UCSD-AML1 (cell line): Measurements from ENCODE around the gene IDNK.
A peak's percentile ranks its signal among the peaks of the same experiment; 100 is the strongest.

Experiments used
- DNase-seq: peaks from one replicate; lab custom pipeline; 2025; ENCODE audit not compliant: unreplicated experiment; lab: John Stamatoyannopoulos, UW

The IDNK gene

GRCh38 chr9:83633255-83633654 is 10.3 kb downstream of the IDNK start:
- DNase-seq = no peak

- DNase-seq = no peak
Measured at GRCh38 chr9:83633676-83634075, 10.7 kb downstream of the IDNK start.

GRCh38 chr9:83636813-83637212 is 13.9 kb downstream of the IDNK start:
- no peak for DNase-seq

DNA sequence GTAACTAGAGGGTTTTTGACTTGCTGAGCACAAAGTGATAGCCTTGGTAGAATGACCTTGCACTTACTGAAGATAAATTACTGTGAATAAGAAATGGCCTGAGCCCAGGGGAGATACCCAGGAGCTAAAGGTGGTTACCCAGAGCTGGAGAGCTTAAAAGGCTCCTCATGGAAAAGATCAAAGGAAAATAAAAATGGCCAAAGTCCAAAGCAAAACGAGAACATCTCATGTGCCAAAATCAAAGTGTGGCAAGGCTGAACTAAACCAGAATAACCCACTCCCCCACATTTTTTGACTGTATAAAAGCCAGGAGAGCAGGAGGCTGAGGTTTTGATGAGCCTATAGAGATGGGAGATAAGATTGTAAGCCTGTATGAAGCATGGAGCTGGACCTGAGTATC is 14.4 kb downstream of the IDNK start:
- no peak for DNase-seq

GRCh38 chr9:83639266-83639665 is 16.3 kb downstream of the IDNK start:
- DNase-seq = no peak

- no peak for DNase-seq
Measured at GRCh38 chr9:83642793-83643192, 19.9 kb downstream of the IDNK start.

DNA sequence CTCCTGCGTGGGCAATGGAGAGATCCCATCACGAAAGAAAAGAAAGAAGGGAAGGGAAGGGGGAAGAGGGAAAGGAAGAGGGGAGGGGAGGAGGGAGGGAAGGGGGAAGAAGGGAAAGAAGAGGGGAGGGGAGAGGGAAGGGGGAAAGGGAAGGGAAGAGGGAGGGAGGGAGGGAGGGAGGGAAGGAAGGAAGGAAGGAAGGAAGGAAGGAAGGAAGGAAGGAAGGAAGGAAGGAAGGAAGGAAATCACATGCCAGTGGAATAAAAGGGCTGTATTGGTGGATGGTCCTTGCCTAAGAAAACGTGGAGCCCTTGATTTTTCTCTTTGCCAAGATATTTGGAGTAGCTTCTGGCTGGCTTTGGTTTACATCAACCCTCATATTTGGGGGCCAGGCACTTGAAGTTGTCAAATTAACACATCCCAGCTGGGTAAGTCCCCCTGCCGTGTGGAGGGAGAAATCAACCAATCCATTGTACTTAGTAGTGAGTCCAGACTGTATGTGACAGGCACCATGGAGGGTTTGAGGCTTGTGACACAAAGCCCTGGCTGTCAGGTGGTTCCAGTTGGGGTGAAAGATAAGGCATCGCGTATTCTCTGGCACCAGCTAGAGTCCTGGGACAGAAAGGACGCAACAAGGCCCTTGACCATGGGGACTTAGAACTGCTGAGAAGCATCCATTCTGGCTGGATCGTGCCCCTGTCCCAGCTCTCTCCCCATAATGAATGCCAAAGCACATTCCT is 23.7 kb downstream of the IDNK start:
- no peak for DNase-seq

DNA sequence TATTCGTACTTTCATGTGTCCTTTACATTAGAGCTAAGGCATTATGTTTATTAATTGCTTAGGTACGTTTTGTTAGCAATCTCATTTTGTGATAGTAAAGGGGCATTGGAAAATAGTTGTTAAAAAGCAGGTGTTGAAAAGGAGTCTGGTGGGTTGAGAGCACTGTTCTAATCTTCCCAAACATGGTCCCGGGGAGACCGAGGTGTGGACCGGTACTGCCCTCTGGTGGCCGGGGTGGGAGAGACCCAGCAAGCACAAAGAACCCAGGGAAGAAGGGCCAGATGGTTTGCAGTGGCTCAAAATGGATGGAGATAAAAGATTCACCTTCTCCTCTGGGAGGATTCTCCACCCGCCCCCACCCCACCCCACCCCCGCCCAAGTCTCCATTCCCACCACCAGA is 26.1 kb downstream of the IDNK start:
- DNase-seq = peak; percentile 68

- DNase-seq = no peak
Measured at GRCh38 chr9:83649515-83649914, 26.6 kb downstream of the IDNK start.

- DNase-seq = no peak
Measured at GRCh38 chr9:83651558-83651957, 28.6 kb downstream of the IDNK start.

GRCh38 chr9:83652433-83652832 is 29.5 kb downstream of the IDNK start:
- DNase-seq = no peak

GRCh38 chr9:83655433-83655832 is 32.5 kb downstream of the IDNK start:
- no peak for DNase-seq

GRCh38 chr9:83656032-83656680 is 33.2 kb downstream of the IDNK start:
- no peak for DNase-seq

DNA sequence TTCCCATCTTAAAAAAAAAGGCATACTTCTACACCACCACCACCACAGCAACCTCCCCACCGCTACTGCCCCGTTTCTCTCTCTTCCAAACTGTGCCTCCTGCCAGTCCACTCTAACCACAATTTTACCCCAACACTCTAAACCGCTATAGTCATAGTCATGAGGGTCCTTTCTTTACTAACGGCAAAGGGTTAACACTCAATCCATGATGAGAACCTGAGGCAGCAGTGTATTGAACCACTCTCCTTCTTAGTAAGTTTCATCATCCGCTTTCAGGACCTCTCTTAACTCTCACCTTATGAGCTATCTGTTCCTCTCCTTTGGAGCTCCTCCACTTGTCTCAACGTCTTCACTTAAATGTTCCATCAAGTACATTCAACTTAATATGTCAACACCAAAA is 34.0 kb downstream of the IDNK start:
- DNase-seq = no peak

DNA sequence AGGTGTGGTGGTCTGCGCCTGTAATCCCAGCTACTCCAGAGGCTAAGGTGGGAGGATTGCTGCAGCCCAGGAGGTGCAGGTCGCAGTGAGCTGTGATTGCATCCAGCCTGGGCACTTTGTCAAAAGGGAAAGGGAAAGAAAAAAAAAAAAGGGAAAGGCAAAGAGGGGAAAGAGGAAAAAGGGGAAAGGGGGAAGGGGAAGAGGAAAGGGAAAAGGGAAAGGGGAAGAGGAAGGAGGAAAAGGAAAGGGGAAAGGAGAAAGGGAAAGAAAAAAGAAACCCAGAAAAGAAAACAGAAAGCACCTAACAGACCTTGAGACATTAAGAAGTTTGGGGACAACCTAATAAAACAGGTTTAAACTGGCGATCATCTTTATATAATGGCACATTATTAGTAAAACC is 40.0 kb downstream of the IDNK start:
- DNase-seq = no peak

DNA sequence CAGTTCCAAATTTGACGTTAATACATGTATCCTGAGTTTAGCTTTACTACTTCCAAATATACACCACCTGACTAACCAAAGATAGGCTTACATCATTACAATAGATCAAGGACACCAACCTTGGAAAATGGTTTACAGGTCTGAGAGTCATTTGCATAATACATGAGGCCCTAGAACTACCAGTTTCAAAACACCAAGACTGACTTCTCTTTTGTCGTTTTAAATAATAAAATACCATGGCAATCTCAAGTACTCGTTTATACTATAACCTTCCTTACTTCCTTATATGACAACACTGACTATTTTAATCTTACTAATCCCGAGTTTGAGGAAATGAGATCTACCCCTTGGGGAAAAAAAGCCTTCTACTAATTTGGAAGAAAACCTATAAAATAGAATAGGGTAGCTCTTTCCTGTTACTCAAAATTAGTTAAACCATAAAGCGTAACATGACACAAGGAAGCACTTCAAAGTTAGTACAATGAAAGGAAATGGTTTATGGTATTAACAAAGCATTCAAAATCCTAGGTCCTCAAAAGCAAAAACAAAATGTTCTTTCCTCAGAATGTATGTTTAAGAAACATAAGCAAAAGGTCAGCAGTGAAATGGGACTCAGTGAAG is 42.7 kb downstream of the IDNK start:
- DNase-seq = no peak

DNA sequence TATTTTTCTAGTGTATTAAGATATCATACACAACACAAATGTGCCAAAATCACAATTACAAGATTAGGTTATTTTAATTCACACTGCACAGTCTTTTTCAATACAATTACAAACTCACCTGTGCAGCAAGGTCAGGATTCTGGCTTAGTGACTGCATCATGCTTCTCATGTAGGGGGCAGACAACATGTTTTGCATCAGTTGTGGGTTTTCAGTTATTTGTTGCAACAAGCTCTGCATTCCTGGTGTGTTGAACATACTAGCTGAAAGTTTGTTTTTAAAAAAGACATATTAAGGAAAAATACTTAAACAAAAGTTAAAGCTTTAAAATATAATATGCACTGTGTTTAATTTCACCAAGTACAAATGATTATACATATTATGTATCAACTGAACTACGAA is 46.1 kb downstream of the IDNK start:
- no peak for DNase-seq

DNA sequence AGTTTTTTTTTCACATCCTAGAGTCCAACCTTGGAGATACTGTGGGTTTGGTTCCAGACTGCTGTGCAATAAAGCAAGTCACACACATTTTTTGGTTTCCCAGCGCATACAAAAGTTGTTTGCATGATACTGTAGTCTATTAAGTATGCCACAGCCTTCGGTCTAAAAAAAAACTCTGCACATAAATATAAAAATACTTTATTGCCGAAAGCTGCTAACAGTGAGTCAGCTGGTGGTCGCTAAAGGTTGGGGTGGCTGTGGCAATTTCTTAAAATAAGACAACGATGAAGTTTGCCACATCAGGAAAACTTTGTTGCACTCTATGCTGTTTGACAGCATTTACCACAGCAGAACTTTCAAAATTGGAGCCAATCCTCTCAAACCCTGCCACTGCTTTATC is 47.4 kb downstream of the IDNK start:
- no peak for DNase-seq

DNA sequence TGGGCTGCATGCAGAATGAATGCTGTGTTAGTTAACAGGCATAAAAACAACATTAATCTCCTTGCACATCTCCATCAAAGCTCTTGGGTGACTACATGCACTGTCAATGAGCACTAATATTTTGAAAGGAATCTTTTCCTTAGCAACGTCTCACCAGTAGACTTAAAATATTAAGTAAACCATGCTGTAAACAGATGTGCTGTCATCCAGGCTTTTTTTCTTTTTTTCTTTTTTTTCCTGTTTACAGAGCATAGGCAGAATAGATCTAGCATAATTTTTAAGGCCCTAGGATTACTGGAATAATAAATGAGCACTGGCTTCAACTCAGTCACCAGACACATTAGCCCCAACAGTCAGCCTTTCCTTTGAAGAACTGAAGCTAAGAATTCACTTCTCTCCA is 48.5 kb downstream of the IDNK start:
- no peak for DNase-seq

GRCh38 chr9:83675466-83675865 is 52.5 kb downstream of the IDNK start:
- DNase-seq = no peak

DNA sequence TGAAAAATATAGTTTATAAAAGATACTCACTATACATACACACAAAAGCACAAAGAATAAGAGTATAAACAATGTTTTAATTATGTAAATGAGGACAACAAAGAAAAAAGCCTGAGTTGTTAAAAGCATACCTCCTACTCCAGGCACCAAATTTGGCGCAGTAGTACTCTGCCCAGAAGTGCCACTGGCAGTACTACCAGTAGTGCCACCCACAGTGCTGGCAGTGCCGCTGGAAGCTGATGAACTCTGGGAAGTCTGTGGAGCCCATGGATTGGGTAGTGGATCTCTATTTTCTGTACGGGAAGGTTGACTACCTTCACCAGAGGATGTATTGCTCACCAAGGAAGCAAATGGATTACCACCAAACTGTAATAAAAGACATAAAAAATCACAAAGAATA is 54.7 kb downstream of the IDNK start:
- no peak for DNase-seq

GRCh38 chr9:83680233-83680632 is 57.3 kb downstream of the IDNK start:
- DNase-seq = no peak
